HepG2 (cell line): ENCODE measurements around the gene LYPD6. TPM values are rescaled to one million over a fixed set of nuclear protein-coding genes. Genes with fewer than 3 reads are reported as not detected.

Experiments
- ATAC-seq: fragments of 200-7000 bp; cut with Tn5 transposase; 3 replicates; pipeline ENCODE4 v1.9.1; 2020; ENCODE audit warnings: mild to moderate bottlenecking, moderate library complexity
- BruUV-seq: library from RNA; stranded (reverse); fragments of 400-500 nt; replicated peaks from 2 replicates; lab custom pipeline; 2021; lab: Mats Ljungman, UMichigan
- CTCF ChIA-PET: fragments of 300-600 bp; formaldehyde crosslinking; extraction: SDS; loops from one replicate; lab custom pipeline; 2021; ENCODE audit warnings: low total read pairs, inconsistent platforms, low intra/inter-chr PET ratio; lab: Yijun Ruan, JAX
- POLR2A ChIA-PET: fragments of 350-600 bp; sonication (Branson Sonifier 250); formaldehyde crosslinking; loops from one replicate; lab custom pipeline; 2020; ENCODE audit warnings: antibody characterized with exemption, inconsistent platforms; lab: Yijun Ruan, JAX
- DNase-seq: peaks from one replicate; pipeline ENCODE4 v3.0.0-alpha.2; 2015; ENCODE audit warnings: low spot score
- FAIRE-seq: peaks from 3 replicates; lab custom pipeline; 2011; peaks lifted over from hg19 to GRCh38; lab: Jason Lieb, UNC
- H2AFZ ChIP-seq: one replicate; pipeline ENCODE4 v1.6.1; 2011; ENCODE audit warnings: low read length, inconsistent platforms
- H3K27ac ChIP-seq: fragments of 300-600 bp; 3 replicates; pipeline ENCODE4 v1.8.0; 2011; ENCODE audit warnings: mixed run types, mild to moderate bottlenecking, mixed read lengths, low read length, inconsistent platforms; ENCODE audit not compliant: insufficient read depth; ENCODE audit errors: extremely low read length
- H3K27me3 ChIP-seq, 2 experiments: fragments of 200-600 bp in 1 of 2; 2 replicates in 1 of 2; 3 replicates in 1 of 2; pipeline versions ENCODE4 v1.6.0 to v1.8.0; 2011; ENCODE audit warnings: low read length in 2 of 2, mild to moderate bottlenecking in 2 of 2, moderate library complexity in 2 of 2, inconsistent platforms in 1 of 2; ENCODE audit not compliant: insufficient read depth in 2 of 2, control insufficient read depth in 1 of 2
- H3K36me3 ChIP-seq, 2 experiments: fragments of 200-600 bp in 1 of 2; replicated peaks in 1 of 2; 2 replicates in 1 of 2; 3 replicates in 1 of 2; pipeline versions ENCODE4 v1.5.1 to v1.8.0; 2011; ENCODE audit warnings: low read length in 2 of 2, inconsistent platforms in 1 of 2; ENCODE audit not compliant: insufficient read depth in 2 of 2, control insufficient read depth in 1 of 2
- H3K4me1 ChIP-seq: 2 replicates; pipeline ENCODE4 v1.5.1; 2012; ENCODE audit warnings: low read length, inconsistent platforms; ENCODE audit not compliant: insufficient read depth
- H3K4me2 ChIP-seq: 2 replicates; pipeline ENCODE4 v1.6.0; 2011; ENCODE audit warnings: low read depth, low read length, inconsistent platforms
- H3K4me3 ChIP-seq, 3 experiments: fragments of 200-600 bp in 1 of 3; sonication (generic), shearing (Covaris generic) in 1 of 3; replicated peaks in 1 of 3; 2 replicates each; pipeline ENCODE4 v1.5.1; 2011 to 2016; ENCODE audit warnings: low read length in 3 of 3, inconsistent platforms in 2 of 3, low read depth in 2 of 3, mild to moderate bottlenecking in 2 of 3, control low read depth in 1 of 3, mixed read lengths in 1 of 3; ENCODE audit not compliant: insufficient read depth in 1 of 3
- H3K79me2 ChIP-seq: one replicate; pipeline ENCODE4 v1.6.1; 2011; ENCODE audit warnings: low read length, inconsistent platforms; ENCODE audit not compliant: insufficient read depth
- H3K9ac ChIP-seq: 2 replicates; pipeline ENCODE4 v1.6.0; 2011; ENCODE audit warnings: mild to moderate bottlenecking, low read depth, low read length, inconsistent platforms; ENCODE audit not compliant: insufficient read depth
- H3K9me3 ChIP-seq: 2 replicates; pipeline ENCODE4 v1.5.1; 2012; ENCODE audit warnings: mild to moderate bottlenecking, low read length
- H4K20me1 ChIP-seq: 2 replicates; pipeline ENCODE4 v1.6.0; 2011; ENCODE audit warnings: inconsistent platforms, mild to moderate bottlenecking, low read length, moderate library complexity; ENCODE audit not compliant: insufficient read depth
- DZIP1 ChIP-seq: sonication (generic); formaldehyde crosslinking; IDR thresholded peaks from 2 replicates; pipeline ENCODE4 v1.5.0; 2020; ENCODE audit warnings: mild to moderate bottlenecking, missing genetic modification reagents
- GZF1 ChIP-seq: sonication (generic); formaldehyde crosslinking; IDR thresholded peaks from 2 replicates; pipeline ENCODE4 v1.5.1; 2020; ENCODE audit warnings: mild to moderate bottlenecking, missing genetic modification reagents
- JUNB ChIP-seq: sonication (generic); formaldehyde crosslinking; IDR thresholded peaks from 2 replicates; pipeline ENCODE4 v1.8.0; 2022; ENCODE audit warnings: missing genetic modification reagents, mild to moderate bottlenecking, borderline replicate concordance
- KLF12 ChIP-seq: sonication (generic); formaldehyde crosslinking; IDR thresholded peaks from 2 replicates; pipeline ENCODE4 v1.4.0; 2020; ENCODE audit warnings: missing genetic modification reagents, borderline replicate concordance
- PLSCR1 ChIP-seq: sonication (generic); formaldehyde crosslinking; IDR thresholded peaks from 2 replicates; pipeline ENCODE4 v1.5.0; 2020; ENCODE audit warnings: missing genetic modification reagents, mild to moderate bottlenecking, borderline replicate concordance
- RAD51 ChIP-seq: fragments of 450-650 bp; IDR thresholded peaks from 2 replicates; pipeline ENCODE4 v1.6.1; 2016; ENCODE audit warnings: borderline replicate concordance
- RARG ChIP-seq: sonication (generic); formaldehyde crosslinking; IDR thresholded peaks from 2 replicates; pipeline ENCODE4 v1.4.0; 2020; ENCODE audit warnings: low read depth, mild to moderate bottlenecking, missing genetic modification reagents
- RBM39 ChIP-seq: fragments of 200-400 bp; formaldehyde crosslinking; IDR thresholded peaks from one replicate; pipeline ENCODE4 v1.6.1; 2018; ENCODE audit warnings: antibody characterized with exemption, mild to moderate bottlenecking, low read depth, low read length; ENCODE audit not compliant: poor library complexity, severe bottlenecking
- RFXAP ChIP-seq: sonication (generic); formaldehyde crosslinking; IDR thresholded peaks from 2 replicates; pipeline ENCODE4 v1.4.0; 2020; ENCODE audit warnings: missing genetic modification reagents, borderline replicate concordance
- RORA ChIP-seq: sonication (generic); formaldehyde crosslinking; IDR thresholded peaks from 2 replicates; pipeline ENCODE4 v1.5.0; 2020; ENCODE audit warnings: mild to moderate bottlenecking, missing genetic modification reagents, moderate library complexity
- SOX6 ChIP-seq, 2 experiments: fragments of 450-650 bp in 1 of 2; sonication (generic) in 1 of 2; formaldehyde crosslinking in 1 of 2; IDR thresholded peaks; 2 replicates each; pipeline versions ENCODE4 v1.4.0 to v1.6.1; 2017 to 2020; ENCODE audit warnings: antibody characterized with exemption in 1 of 2, mild to moderate bottlenecking in 1 of 2, missing genetic modification reagents in 1 of 2
- SP4 ChIP-seq: sonication (generic); formaldehyde crosslinking; IDR thresholded peaks from 2 replicates; pipeline ENCODE4 v1.8.1; 2023; ENCODE audit warnings: mild to moderate bottlenecking, missing genetic modification reagents
- SSRP1 ChIP-seq: IDR thresholded peaks from 2 replicates; pipeline ENCODE4 v1.6.1; 2016; ENCODE audit warnings: control low read depth
- TAF15 ChIP-seq: fragments of 200-400 bp; formaldehyde crosslinking; IDR thresholded peaks from one replicate; pipeline ENCODE4 v1.6.1; 2018; ENCODE audit warnings: mild to moderate bottlenecking, low read depth, low read length; ENCODE audit not compliant: poor library complexity, severe bottlenecking
- TSC22D2 ChIP-seq: sonication (generic); formaldehyde crosslinking; IDR thresholded peaks from 2 replicates; pipeline ENCODE4 v1.5.1; 2020; ENCODE audit warnings: missing genetic modification reagents, mild to moderate bottlenecking, borderline replicate concordance
- U2AF2 ChIP-seq: fragments of 200-400 bp; formaldehyde crosslinking; IDR thresholded peaks from 2 replicates; pipeline ENCODE4 v1.6.1; 2017; ENCODE audit warnings: low read depth, mild to moderate bottlenecking, low read length
- ZNF101 ChIP-seq: sonication (generic); formaldehyde crosslinking; IDR thresholded peaks from 2 replicates; pipeline ENCODE4 v1.4.0; 2020; ENCODE audit warnings: mild to moderate bottlenecking, low read depth, missing genetic modification reagents, borderline replicate concordance
- ZNF441 ChIP-seq: sonication (generic); formaldehyde crosslinking; IDR thresholded peaks from 2 replicates; pipeline ENCODE4 v1.7.0; 2021; ENCODE audit warnings: missing genetic modification reagents, borderline replicate concordance
- ZNF644 ChIP-seq: IDR thresholded peaks from 2 replicates; pipeline ENCODE4 v1.6.1; 2016; ENCODE audit warnings: low read depth
- WGBS: methylation state at CpG from one replicate; pipeline ENCODE4 v1.1.6; 2017; ENCODE audit warnings: low lambda C conversion rate; 5-methylcytosine and 5-hydroxymethylcytosine counted together
- in situ Hi-C: cut with HindIII; loops from 2 replicates; pipeline ENCODE4 v1.10.0; 2017; ENCODE audit warnings: low pct_unique_long_range_greater_than_20kb; ENCODE audit not compliant: extremely low pct_ligation_motif_present
- intact Hi-C: fragments of 100-400 bp; cut with micrococcal nuclease; formaldehyde crosslinking; loops from one replicate; pipeline ENCODE4 v1.10.0; 2022; ENCODE audit not compliant: unreplicated experiment
- polyA plus RNA-seq, 8 experiments: library from polyadenylated mRNA; depleted of rRNA in 3 of 8; stranded (reverse) in 7 of 8; unstranded in 1 of 8; fragments of >200 nt; fragmentation: Illumina TruSeq in 4 of 8; extraction: Trizol in 4 of 8; gene quantifications; 2 replicates each; pipeline versions ENCODE4 v1.2.1 to v1.2.3, GENCODE V29; 2011 to 2016; ENCODE audit warnings: low read depth in 4 of 8, missing spikeins in 1 of 8, mixed read lengths in 1 of 8; ENCODE audit not compliant: insufficient read depth in 1 of 8
- total RNA-seq, 5 experiments: library from RNA; depleted of rRNA; stranded (reverse); fragments of >200 nt; fragmentation: Illumina TruSeq; extraction: Trizol; gene quantifications; 2 replicates each; pipeline ENCODE4 v1.2.3, GENCODE V29; 2016; ENCODE audit warnings: low read depth in 1 of 5
- TF ChIP-seq, protein P1 (sequence below): sonication (generic); formaldehyde crosslinking; IDR thresholded peaks from 2 replicates; pipeline ENCODE4 v1.4.0; 2020; ENCODE audit warnings: missing genetic modification reagents

Gene LYPD6
- total and polyA plus RNA-seq, 2 of the 13 experiments (the other 11 are each of a cell fraction or from before 2014, with no cell fraction given), result 0.01 to 0.07 TPM

- TF ChIP-seq SOX6 (IDR thresholded peaks at IDR 0.05) (no peak), SOX6 (CRISPR knock-in tag; IDR thresholded peaks at IDR 0.05) (no peak)
These were observed 83.1 kb downstream of the LYPD6 start (continued) for GRCh38 chr2:149413487-149413886.

DNA sequence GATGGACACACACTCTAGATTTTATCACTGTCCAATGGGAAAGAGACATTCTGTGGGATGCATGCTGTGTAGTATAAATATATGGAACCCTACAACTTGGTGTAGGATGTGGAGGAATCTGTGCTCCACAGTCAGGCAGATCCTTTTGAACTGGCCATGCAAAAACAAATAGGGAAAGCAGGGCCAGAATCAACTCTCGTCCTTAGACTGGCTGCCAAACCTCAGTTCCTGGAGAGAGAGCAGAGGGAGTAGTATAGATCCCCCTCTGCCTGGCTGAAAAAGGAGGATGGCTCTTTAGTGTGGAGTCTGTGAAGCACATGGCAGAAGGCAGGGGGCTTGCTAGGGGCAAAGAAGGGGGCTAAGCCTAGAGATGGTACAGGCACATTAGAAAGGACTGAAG, 84.7 kb downstream of the LYPD6 start:
- BruUV-seq, result no TSS peak
- in situ Hi-C loops, result no loop called here
- no peak overlapping the region for H3K4me2 ChIP-seq
- peaks cover 6% of the 10 kb centered on the region for H3K4me1 ChIP-seq
- no peaks in the 10 kb centered on the region for H3K79me2 ChIP-seq
- H3K27me3 ChIP-seq, result no peaks in the 10 kb centered on the region
- CTCF ChIA-PET, result no interaction called here
- no peaks in the 10 kb centered on the region for H3K9me3 ChIP-seq
- no peak overlapping the region for H3K9ac ChIP-seq
- DNase-seq, result no peak
- H4K20me1 ChIP-seq, result no peaks in the 10 kb centered on the region
- intact Hi-C loops, result no loop called here
- POLR2A ChIA-PET, result no interaction called here
- H3K36me3 ChIP-seq, result no peaks in the 10 kb centered on the region
- no peak for ATAC-seq
- FAIRE-seq, result no peak
- H3K27ac ChIP-seq, result no peak overlapping the region
- 0% methylated on average over 1 of the region's 1 CpG for WGBS
- no peak overlapping the region for H2AFZ ChIP-seq
- no peak for TF ChIP-seq GZF1 (CRISPR knock-in tag)
- no peak for TF ChIP-seq ZNF101 (CRISPR knock-in tag)
- no peak for TF ChIP-seq RAD51
- TF ChIP-seq, protein P1, sequence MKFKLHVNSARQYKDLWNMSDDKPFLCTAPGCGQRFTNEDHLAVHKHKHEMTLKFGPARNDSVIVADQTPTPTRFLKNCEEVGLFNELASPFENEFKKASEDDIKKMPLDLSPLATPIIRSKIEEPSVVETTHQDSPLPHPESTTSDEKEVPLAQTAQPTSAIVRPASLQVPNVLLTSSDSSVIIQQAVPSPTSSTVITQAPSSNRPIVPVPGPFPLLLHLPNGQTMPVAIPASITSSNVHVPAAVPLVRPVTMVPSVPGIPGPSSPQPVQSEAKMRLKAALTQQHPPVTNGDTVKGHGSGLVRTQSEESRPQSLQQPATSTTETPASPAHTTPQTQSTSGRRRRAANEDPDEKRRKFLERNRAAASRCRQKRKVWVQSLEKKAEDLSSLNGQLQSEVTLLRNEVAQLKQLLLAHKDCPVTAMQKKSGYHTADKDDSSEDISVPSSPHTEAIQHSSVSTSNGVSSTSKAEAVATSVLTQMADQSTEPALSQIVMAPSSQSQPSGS, result no peak
- no peak for TF ChIP-seq TAF15
- TF ChIP-seq RORA (CRISPR knock-in tag), result no peak
- TF ChIP-seq RBM39, result no peak
- TF ChIP-seq ZNF441, result no peak
- no peak for TF ChIP-seq U2AF2
- no peak for TF ChIP-seq ZNF644
- no peak for TF ChIP-seq SP4
- no peak for TF ChIP-seq PLSCR1 (CRISPR knock-in tag)
- no peak for TF ChIP-seq TSC22D2 (CRISPR knock-in tag)
- TF ChIP-seq JUNB (CRISPR knock-in tag), result no peak
- no peak for TF ChIP-seq SSRP1
- TF ChIP-seq RFXAP (CRISPR knock-in tag), result no peak
- TF ChIP-seq KLF12, result no peak
- no peak for TF ChIP-seq RARG (CRISPR knock-in tag)
- TF ChIP-seq DZIP1, result no peak
- TF ChIP-seq, all 625 proteins: peak for 0
- no peak overlapping the region for H3K4me3 ChIP-seq
